ENCODE results near the gene LPGAT1. TPM values are rescaled to one million over a fixed set of nuclear protein-coding genes. Genes with fewer than 3 reads are reported as not detected.
"Not testable (repeated sequence)": the region's sequence is repeated elsewhere in the genome, so short reads cannot be mapped to it uniquely, and the experiment has no call there.

LPGAT1 gene
- total RNA-seq, 1 donor from 2014 or later: 5.7 TPM

- H3K79me2 ChIP-seq (ENCODE audit: low read depth): no peaks in the 10 kb centered on the region
- H3K27me3 ChIP-seq: no peaks in the 10 kb centered on the region
- H3K4me2 ChIP-seq: no peak overlapping the region
- peaks cover 7% of the 10 kb centered on the region for H3K4me1 ChIP-seq
- no peaks in the 10 kb centered on the region for H4K20me1 ChIP-seq (ENCODE audit: low read depth)
- no peak overlapping the region for H3K9ac ChIP-seq
- peaks cover 11% of the 10 kb centered on the region for H3K9me3 Mint-ChIP-seq
- no peaks in the 10 kb centered on the region for H3K9me3 ChIP-seq (ENCODE audit: low read depth)
- H3K4me3 Mint-ChIP-seq: peak overlapping the region; percentile 57
- H3K27ac Mint-ChIP-seq: no peak overlapping the region
- no peaks in the 10 kb centered on the region for H3K36me3 ChIP-seq
- H3K4me1 Mint-ChIP-seq: peaks cover 26% of the 10 kb centered on the region
- TF ChIP-seq EZH2 (IDR thresholded peaks at IDR 0.05): no peak
- no peak for TF ChIP-seq EZH2phosphoT487 (IDR thresholded peaks at IDR 0.05)
- no peak for TF ChIP-seq CTCF (IDR thresholded peaks at IDR 0.05)
- no peak for DNase-seq (ENCODE audit: low spot score)
- H3K27me3 Mint-ChIP-seq (ENCODE audit: insufficient read depth, low read depth): peaks cover 55% of the 10 kb centered on the region
- no peak overlapping the region for H3K4me3 ChIP-seq
- no peaks in the 10 kb centered on the region for H3F3A ChIP-seq (ENCODE audit: low read depth)
- peaks cover 4% of the 10 kb centered on the region for H3K36me3 Mint-ChIP-seq
- H2AFZ ChIP-seq (replicated peaks): no peak overlapping the region
- H3K27ac ChIP-seq: no peak overlapping the region
These were observed 107.3 kb downstream of the LPGAT1 start for GRCh38 chr1:211723273-211723672.

DNA sequence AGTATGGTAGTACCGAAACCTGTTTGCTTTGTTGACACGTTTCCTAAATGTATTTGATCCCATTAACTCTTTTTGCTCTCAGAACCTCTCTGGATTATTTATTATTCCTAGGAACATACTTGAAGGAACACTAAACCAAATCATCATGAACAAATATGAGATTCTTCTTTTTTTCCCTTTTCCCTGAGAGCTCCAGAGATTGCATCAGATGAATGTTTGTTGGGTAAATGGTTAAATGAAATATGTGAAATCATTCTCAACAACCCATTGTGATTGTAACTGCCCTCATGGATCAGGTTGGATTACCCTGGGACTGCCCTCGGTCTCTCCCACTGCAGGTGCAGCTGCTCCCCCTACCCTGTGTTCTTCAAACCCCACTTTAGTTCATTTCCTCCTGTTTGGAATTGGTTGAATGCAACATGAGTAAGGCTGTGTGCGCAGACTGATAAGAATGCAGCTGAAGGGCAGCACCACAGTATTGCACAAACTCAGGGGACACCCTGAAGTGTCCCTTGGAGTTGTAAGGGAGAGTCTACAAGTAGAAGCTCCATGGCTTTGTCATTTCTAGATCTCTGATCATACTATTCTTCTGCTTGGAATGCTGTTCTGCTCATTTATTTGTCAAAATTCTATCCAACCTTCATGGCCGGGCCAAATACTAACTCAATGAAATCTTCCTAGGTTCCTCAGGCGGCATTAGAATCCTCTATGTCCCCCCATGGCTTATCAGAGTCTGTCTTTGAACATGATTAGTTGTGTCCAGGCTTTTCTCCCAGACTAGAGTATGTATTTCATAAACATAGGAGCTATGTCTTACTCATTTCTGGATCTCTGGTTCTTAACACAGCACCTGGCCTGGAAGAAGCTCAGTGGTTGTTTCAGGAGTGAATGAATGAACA lies 108.0 kb downstream of the LPGAT1 start:
- H3K9ac ChIP-seq: no peak overlapping the region
- no peak for TF ChIP-seq EZH2phosphoT487 (IDR thresholded peaks at IDR 0.05)
- TF ChIP-seq EZH2 (IDR thresholded peaks at IDR 0.05): no peak
- no peak for TF ChIP-seq CTCF (IDR thresholded peaks at IDR 0.05)
- DNase-seq (ENCODE audit: low spot score): no peak
- Mint-ChIP-seq H3K4me3 (peak overlapping the region; percentile 57), H3K4me1 (peaks cover 26% of the 10 kb centered on the region), H3K27me3 (ENCODE audit: insufficient read depth, low read depth) (peaks cover 55% of the 10 kb centered on the region), H3K9me3 (peaks cover 11% of the 10 kb centered on the region), H3K27ac (peak overlapping the region; percentile 60), H3K36me3 (peaks cover 4% of the 10 kb centered on the region)
- H3K4me1 ChIP-seq: peaks cover 7% of the 10 kb centered on the region
- no peaks in the 10 kb centered on the region for H3F3A ChIP-seq (ENCODE audit: low read depth)
- H3K79me2 ChIP-seq (ENCODE audit: low read depth): no peaks in the 10 kb centered on the region
- no peak overlapping the region for H3K4me2 ChIP-seq
- H4K20me1 ChIP-seq (ENCODE audit: low read depth): no peaks in the 10 kb centered on the region
- H2AFZ ChIP-seq (replicated peaks): no peak overlapping the region
- peaks cover 4% of the 10 kb centered on the region for H3K9me3 ChIP-seq (ENCODE audit: low read depth)
- no peak overlapping the region for H3K27ac ChIP-seq
- no peaks in the 10 kb centered on the region for H3K27me3 ChIP-seq
- no peak overlapping the region for H3K4me3 ChIP-seq
- H3K36me3 ChIP-seq: no peaks in the 10 kb centered on the region

- not testable (repeated sequence) for H3K79me2 ChIP-seq (ENCODE audit: low read depth); H3K9me3 Mint-ChIP-seq; H2AFZ ChIP-seq (replicated peaks); H3F3A ChIP-seq (ENCODE audit: low read depth); H3K4me3 ChIP-seq; H4K20me1 ChIP-seq (ENCODE audit: low read depth); H3K4me1 ChIP-seq; H3K36me3 ChIP-seq; H3K27ac ChIP-seq; H3K9me3 ChIP-seq (ENCODE audit: low read depth); H3K36me3 Mint-ChIP-seq; H3K27me3 ChIP-seq; H3K4me1 Mint-ChIP-seq; DNase-seq (ENCODE audit: low spot score); H3K4me3 Mint-ChIP-seq; H3K9ac ChIP-seq; H3K4me2 ChIP-seq; H3K27ac Mint-ChIP-seq
- H3K27me3 Mint-ChIP-seq (ENCODE audit: insufficient read depth, low read depth): peaks cover 37% of the 10 kb centered on the region
These were observed 114.0 kb downstream of the LPGAT1 start for GRCh38 chr1:211716555-211716954.

DNA sequence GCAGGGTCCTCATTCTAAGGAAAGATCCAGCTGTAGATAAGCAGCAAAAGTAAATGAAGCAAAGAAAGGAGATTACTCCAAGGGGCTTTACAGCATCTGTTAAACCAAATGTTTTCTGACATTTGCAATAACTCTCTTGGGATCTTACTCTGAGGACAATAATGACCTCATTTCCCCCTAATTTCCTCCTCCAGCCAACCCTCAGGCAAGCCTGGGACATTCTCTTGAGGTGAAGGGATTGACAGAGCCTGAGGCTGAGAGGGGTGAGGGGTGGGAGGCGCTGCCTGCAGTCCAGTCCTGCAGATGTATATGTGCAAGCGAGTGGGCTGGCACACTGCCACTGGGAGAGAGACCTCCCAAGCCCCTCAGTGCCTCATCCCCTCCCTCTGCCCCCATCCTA lies 114.6 kb downstream of the LPGAT1 start:
- Histone ChIP-seq H3K4me2 (no peak overlapping the region), H3K27me3 (no peaks in the 10 kb centered on the region), H3K4me3 (no peak overlapping the region), H3K36me3 (no peaks in the 10 kb centered on the region), H2AFZ (replicated peaks) (no peak overlapping the region), H3K27ac (no peak overlapping the region), H3K79me2 (ENCODE audit: low read depth) (no peaks in the 10 kb centered on the region), H3K4me1 (no peaks in the 10 kb centered on the region), H3K9ac (no peak overlapping the region), H4K20me1 (ENCODE audit: low read depth) (no peaks in the 10 kb centered on the region), H3F3A (ENCODE audit: low read depth) (no peaks in the 10 kb centered on the region), H3K9me3 (ENCODE audit: low read depth) (peaks cover 4% of the 10 kb centered on the region)
- H3K9me3 Mint-ChIP-seq: peaks cover 4% of the 10 kb centered on the region
- peaks cover 2% of the 10 kb centered on the region for H3K4me1 Mint-ChIP-seq
- DNase-seq (ENCODE audit: low spot score): no peak
- no peak for TF ChIP-seq EZH2phosphoT487 (IDR thresholded peaks at IDR 0.05)
- no peak for TF ChIP-seq CTCF (IDR thresholded peaks at IDR 0.05)
- TF ChIP-seq EZH2 (IDR thresholded peaks at IDR 0.05): no peak
- no peak overlapping the region for H3K27ac Mint-ChIP-seq
- H3K27me3 Mint-ChIP-seq (ENCODE audit: insufficient read depth, low read depth): peaks cover 36% of the 10 kb centered on the region
- H3K4me3 Mint-ChIP-seq: no peak overlapping the region
- H3K36me3 Mint-ChIP-seq: no peaks in the 10 kb centered on the region
